GM12872 (cell line): Measurements from ENCODE around the gene C8G.

Experiments used
- TF ChIP-seq, protein P1 (sequence below): IDR thresholded peaks from 3 replicates; pipeline ENCODE4 v1.5.1; 2011; ENCODE audit warnings: low read depth, mild to moderate bottlenecking, low read length, moderate library complexity; ENCODE audit not compliant: insufficient read depth

C8G gene

DNA sequence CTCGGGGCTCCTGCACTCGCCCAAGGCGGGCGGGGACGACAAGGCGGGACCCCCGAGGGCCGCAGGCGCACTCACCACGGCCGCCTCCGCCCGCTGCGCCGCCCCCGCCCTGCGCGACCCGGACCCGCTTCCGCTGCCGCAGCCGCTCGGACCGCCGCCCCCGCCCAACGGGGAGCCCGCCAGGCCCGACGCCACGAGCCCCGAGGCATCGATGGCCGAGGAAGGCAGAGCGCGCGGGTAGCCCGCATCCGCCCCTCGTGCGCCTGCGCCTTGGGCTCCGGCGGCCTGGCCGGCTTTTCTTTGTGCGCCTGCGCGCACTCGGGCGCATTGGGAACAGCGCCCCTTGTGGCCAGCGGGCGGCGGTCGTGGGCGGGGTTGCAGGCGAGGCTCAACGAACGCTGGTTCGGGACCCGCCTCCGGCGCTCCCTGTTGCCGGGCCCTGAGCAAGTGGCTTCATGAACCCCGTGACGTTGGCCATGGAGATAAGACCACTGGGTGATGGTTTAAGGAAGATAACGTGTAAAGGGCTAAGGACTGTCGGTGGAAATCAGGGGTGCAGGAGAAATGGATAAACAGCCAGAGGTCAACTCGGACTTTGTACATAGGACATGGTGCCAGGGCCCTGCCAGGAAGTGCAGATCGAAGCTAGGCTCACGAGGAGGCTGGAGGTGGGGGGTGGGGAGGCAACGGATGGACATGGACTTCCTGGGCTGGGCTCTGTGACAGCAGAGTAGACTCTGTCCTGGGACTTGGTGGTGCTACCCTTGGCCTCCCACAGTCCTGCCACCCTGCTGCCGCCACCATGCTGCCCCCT, at the start of gene C8G, which contains the start of gene FBXW5:
Gene C8G, plus strand, starts transcription at position 725 of the 814 bp plus-strand sequence. Its CDS starts 78 bp downstream, at position 803.
Gene FBXW5, minus strand, starts transcription at position 220 of the 814 bp plus-strand sequence. CDS start 655 bp downstream, outside the sequence.
- TF ChIP-seq, protein P1, sequence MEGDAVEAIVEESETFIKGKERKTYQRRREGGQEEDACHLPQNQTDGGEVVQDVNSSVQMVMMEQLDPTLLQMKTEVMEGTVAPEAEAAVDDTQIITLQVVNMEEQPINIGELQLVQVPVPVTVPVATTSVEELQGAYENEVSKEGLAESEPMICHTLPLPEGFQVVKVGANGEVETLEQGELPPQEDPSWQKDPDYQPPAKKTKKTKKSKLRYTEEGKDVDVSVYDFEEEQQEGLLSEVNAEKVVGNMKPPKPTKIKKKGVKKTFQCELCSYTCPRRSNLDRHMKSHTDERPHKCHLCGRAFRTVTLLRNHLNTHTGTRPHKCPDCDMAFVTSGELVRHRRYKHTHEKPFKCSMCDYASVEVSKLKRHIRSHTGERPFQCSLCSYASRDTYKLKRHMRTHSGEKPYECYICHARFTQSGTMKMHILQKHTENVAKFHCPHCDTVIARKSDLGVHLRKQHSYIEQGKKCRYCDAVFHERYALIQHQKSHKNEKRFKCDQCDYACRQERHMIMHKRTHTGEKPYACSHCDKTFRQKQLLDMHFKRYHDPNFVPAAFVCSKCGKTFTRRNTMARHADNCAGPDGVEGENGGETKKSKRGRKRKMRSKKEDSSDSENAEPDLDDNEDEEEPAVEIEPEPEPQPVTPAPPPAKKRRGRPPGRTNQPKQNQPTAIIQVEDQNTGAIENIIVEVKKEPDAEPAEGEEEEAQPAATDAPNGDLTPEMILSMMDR: peak; percentile 92

GRCh38 chr9:136896027-136896426, 49.0 kb upstream of the C8G start:
- TF ChIP-seq, protein P1: no peak

DNA sequence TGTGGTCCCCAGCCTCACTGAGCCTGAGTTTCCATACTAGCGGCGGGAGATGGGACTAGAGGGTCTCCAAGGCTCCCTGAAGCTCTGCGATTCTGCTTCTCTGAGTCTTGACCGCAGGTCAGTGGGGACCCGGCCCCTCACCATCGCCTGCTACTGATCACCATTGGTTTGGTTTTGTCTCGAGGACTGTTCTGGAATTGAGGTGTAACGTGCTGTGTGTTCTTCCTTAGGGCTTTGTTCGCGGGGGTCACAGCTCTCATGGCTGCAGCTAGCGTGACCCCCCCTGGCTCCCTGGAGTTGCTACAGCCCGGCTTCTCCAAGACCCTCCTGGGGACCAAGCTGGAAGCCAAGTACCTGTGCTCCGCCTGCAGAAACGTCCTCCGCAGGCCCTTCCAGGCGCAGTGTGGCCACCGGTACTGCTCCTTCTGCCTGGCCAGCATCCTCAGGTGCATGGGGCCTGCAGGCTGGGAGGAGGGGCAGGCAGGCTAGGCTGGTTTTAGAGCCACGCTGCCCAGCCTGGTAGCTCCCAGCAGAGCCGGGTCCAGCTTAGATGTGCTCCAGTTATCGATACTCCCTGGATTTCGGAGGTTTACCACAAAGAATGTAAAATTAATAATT, 46.5 kb upstream of the C8G start:
- TF ChIP-seq, protein P1: no peak

DNA sequence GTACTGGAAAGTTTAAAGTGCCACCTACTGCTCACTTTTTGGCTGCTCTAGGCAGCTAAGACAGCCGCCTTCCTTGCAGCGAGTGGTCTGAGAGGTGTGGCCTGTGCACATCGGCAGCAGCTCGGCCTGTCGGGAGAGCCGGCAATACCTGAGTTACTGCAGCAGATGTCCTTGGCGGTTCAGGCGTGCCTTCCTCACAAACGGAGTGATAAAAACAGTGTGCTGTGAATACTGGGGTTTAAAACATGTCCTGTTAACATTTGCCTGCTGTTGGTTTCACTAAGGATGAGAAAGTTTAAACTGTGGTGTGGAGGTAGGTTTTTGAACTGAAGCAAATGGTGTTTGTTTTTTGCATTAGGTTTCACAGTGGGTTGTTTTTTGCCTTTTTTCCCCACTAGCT, 45.8 kb upstream of the C8G start:
- TF ChIP-seq, protein P1: peak; percentile 27; the same call in 1 of the 3 replicates

DNA sequence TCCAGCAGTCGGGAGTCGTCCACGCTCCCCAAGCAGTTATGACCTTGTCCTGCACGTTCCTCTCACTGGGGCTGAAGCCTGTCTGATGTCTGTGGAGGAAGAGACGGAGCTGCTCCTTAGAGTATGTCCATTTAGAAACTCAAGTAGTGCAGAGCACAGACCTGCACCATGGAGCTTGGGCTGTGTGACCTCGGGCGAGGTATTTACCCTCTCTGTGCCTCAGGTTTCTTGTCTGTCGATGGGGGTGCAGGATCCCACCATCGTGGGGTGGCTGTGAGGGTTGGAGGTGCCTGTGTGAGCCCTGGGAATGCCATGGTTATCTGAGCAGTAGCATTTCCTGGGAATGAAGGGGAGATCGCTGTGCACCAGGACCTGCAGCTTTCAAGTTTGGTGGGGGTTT, 44.5 kb upstream of the C8G start:
- TF ChIP-seq, protein P1: no peak

DNA sequence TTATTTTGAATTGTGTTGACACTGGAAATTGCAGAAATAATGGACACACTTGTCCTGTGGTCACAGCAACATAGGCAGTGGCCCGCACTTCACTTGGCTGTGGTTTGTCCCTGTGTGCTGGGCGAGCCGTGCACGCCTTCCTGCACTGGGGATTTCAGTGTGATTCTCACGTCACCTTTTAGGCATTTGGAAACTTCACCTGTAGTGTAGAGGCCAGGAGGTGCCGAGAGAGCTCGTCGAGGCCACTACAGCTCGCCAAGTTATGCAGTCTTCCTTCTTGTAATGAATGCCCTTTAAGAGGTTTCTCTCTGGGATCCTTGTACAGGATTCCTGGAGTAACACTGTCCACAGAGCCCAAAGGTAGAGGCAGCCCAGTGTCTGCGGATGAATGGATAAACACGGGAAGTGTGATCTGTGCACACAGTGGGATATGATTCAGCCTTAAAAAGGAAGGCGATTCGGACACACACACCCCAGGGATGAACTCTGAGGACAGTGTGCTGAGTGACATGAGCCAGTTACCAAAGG, 44.0 kb upstream of the C8G start:
- TF ChIP-seq, protein P1: no peak

DNA sequence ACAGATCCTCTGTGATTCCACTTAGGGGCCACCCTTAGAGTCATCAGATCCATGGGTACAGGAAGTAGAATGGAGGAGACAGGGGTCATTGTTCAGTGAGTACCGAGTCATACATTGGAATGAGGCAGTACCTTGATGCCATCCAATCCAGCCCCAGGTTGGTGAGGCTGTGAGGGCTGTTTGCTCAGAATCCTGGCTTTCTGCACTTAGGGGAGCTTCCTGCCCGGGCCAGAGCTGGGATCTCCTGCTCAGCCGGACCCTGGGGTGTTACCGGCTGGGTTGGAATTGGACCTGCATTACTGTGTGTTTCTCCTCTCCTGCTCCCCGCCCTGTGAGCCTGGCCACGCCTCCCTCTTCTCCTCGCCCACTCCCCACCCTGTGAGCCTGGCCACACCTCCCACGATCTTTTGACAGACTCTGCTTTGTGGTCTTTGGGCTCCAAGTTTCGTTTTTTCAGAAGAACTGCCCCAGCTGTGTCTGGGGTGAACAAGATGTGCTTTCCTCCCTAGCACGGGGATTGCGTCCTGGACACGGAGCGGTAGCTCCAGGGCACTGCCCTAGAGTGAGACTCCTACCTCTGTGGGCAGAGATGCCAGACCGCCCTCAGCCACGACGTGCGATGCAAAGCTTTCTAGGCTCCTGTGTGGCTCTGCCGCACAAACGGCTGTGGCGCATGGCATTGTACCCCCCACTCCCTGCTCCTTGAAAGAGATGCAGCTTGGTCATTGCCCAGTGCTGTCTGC, 43.4 kb upstream of the C8G start:
- TF ChIP-seq, protein P1: no peak
